Endometrial microvascular endothelial cells (primary cell): ENCODE results near the gene GLB1L2. TPM values are rescaled to one million over a fixed set of nuclear protein-coding genes. Genes with fewer than 3 reads are reported as not detected.

Source experiments
- in situ Hi-C: cut with HindIII; loops from 2 replicates; pipeline ENCODE4 v1.10.0; 2017; ENCODE audit warnings: low sequenced_read_pairs, low pct_unique_long_range_greater_than_20kb; ENCODE audit errors: inconsistent ontology term
- total RNA-seq: library from RNA; depleted of rRNA; stranded (reverse); fragments of >200 nt; gene quantifications from one replicate; pipeline ENCODE4 v1.2.3, GENCODE V29; 2015; ENCODE audit errors: inconsistent ontology term

GLB1L2 gene
- total RNA-seq, 1 donor from 2014 or later, result not detected

GRCh38 chr11:134374891-134375550, 43.2 kb downstream of the GLB1L2 start:
- in situ Hi-C loops, result no loop called here

GRCh38 chr11:134376150-134376921, 44.5 kb downstream of the GLB1L2 start:
- in situ Hi-C loops, result no loop called here

- in situ Hi-C loops, result no loop called here
These were observed 46.1 kb downstream of the GLB1L2 start for GRCh38 chr11:134377876-134378275.

GRCh38 chr11:134379241-134379640, 47.5 kb downstream of the GLB1L2 start:
- in situ Hi-C loops, result no loop called here

- in situ Hi-C loops, result no loop called here
These were observed 48.4 kb downstream of the GLB1L2 start for GRCh38 chr11:134380229-134380628.

- in situ Hi-C loops, result no loop called here
These were observed 49.0 kb downstream of the GLB1L2 start for GRCh38 chr11:134380785-134381184.

GRCh38 chr11:134382257-134382656, 50.5 kb downstream of the GLB1L2 start:
- in situ Hi-C loops, result no loop called here

GRCh38 chr11:134382830-134383229, 51.0 kb downstream of the GLB1L2 start:
- in situ Hi-C loops, result no loop called here

- in situ Hi-C loops, result no loop called here
These were observed 51.9 kb downstream of the GLB1L2 start for GRCh38 chr11:134383576-134384221.

GRCh38 chr11:134384406-134384805, 52.6 kb downstream of the GLB1L2 start:
- in situ Hi-C loops, result no loop called here

- in situ Hi-C loops, result no loop called here
These were observed 53.4 kb downstream of the GLB1L2 start for GRCh38 chr11:134385171-134385570.

- in situ Hi-C loops, result no loop called here
These were observed 54.2 kb downstream of the GLB1L2 start for GRCh38 chr11:134385774-134386565.

- in situ Hi-C loops, result no loop called here
These were observed 55.2 kb downstream of the GLB1L2 start for GRCh38 chr11:134386945-134387344.

- in situ Hi-C loops, result no loop called here
These were observed 55.7 kb downstream of the GLB1L2 start for GRCh38 chr11:134387501-134387900.

GRCh38 chr11:134388590-134388989, 56.8 kb downstream of the GLB1L2 start:
- in situ Hi-C loops, result no loop called here

- in situ Hi-C loops, result no loop called here
These were observed 57.8 kb downstream of the GLB1L2 start for GRCh38 chr11:134389464-134390180.

GRCh38 chr11:134390706-134391569, 59.1 kb downstream of the GLB1L2 start:
- in situ Hi-C loops, result no loop called here

GRCh38 chr11:134391656-134392055, 59.9 kb downstream of the GLB1L2 start:
- in situ Hi-C loops, result no loop called here
